HEK293 (cell line): ENCODE results near the gene DRC3.
A peak's percentile ranks its signal among the peaks of the same experiment; 100 is the strongest.

Experiments
- CTCF ChIP-seq: fragments of 450-650 bp; formaldehyde crosslinking; IDR thresholded peaks from 2 replicates; pipeline ENCODE4 v1.5.1; 2016; ENCODE audit warnings: missing biosample characterization, missing genetic modification characterization
- PBX3 ChIP-seq: sonication (generic); formaldehyde crosslinking; IDR thresholded peaks from 2 replicates; pipeline ENCODE4 v1.8.1; 2022; ENCODE audit warnings: mild to moderate bottlenecking, moderate library complexity, missing genetic modification reagents
- SETDB1 ChIP-seq: IDR thresholded peaks from one replicate; pipeline ENCODE4 v1.6.1; 2017; ENCODE audit warnings: mild to moderate bottlenecking, low read length, moderate library complexity, mixed read lengths; ENCODE audit not compliant: insufficient read length
- ZNF138 ChIP-seq: fragments of 450-650 bp; formaldehyde crosslinking; IDR thresholded peaks from 2 replicates; pipeline ENCODE4 v1.5.1; 2016; ENCODE audit warnings: missing biosample characterization, missing genetic modification characterization, borderline replicate concordance
- ZNF341 ChIP-seq: fragments of 450-650 bp; formaldehyde crosslinking; IDR thresholded peaks from 2 replicates; pipeline ENCODE4; 2016; ENCODE audit warnings: low read depth, missing biosample characterization, missing genetic modification characterization
- ZNF394 ChIP-seq: fragments of 450-650 bp; formaldehyde crosslinking; IDR thresholded peaks from 2 replicates; pipeline ENCODE4 v1.5.1; 2016; ENCODE audit warnings: missing biosample characterization, missing genetic modification characterization, mild to moderate bottlenecking, moderate library complexity, borderline replicate concordance
- ZNF433 ChIP-seq: fragments of 450-650 bp; formaldehyde crosslinking; IDR thresholded peaks from 2 replicates; pipeline ENCODE4 v1.5.1; 2016; ENCODE audit warnings: missing biosample characterization, missing genetic modification characterization, low read depth
- ZNF449 ChIP-seq: fragments of 450-650 bp; formaldehyde crosslinking; IDR thresholded peaks from 2 replicates; pipeline ENCODE4 v1.5.1; 2017; ENCODE audit warnings: missing biosample characterization, mild to moderate bottlenecking, missing genetic modification characterization, moderate library complexity
- ZNF530 ChIP-seq: fragments of 450-650 bp; formaldehyde crosslinking; IDR thresholded peaks from 2 replicates; pipeline ENCODE4 v1.5.1; 2016; ENCODE audit warnings: low read depth, missing biosample characterization, missing genetic modification characterization
- ZNF580 ChIP-seq: fragments of 450-650 bp; formaldehyde crosslinking; IDR thresholded peaks from 2 replicates; pipeline ENCODE4 v1.5.1; 2016; ENCODE audit warnings: missing biosample characterization, missing genetic modification characterization
- ZSCAN5A ChIP-seq: fragments of 450-650 bp; formaldehyde crosslinking; IDR thresholded peaks from 2 replicates; pipeline ENCODE4 v1.5.1; 2016; ENCODE audit warnings: missing biosample characterization, missing genetic modification characterization
- TF ChIP-seq, protein P1 (sequence below): fragments of 450-650 bp; formaldehyde crosslinking; IDR thresholded peaks from 2 replicates; pipeline ENCODE4 v1.5.1; 2016; ENCODE audit warnings: missing biosample characterization, missing genetic modification characterization, borderline replicate concordance
- TF ChIP-seq, protein P2 (sequence below): fragments of 450-650 bp; formaldehyde crosslinking; IDR thresholded peaks from 2 replicates; pipeline ENCODE4 v1.5.1; 2017; ENCODE audit warnings: missing biosample characterization, missing genetic modification characterization

DRC3 gene

DNA sequence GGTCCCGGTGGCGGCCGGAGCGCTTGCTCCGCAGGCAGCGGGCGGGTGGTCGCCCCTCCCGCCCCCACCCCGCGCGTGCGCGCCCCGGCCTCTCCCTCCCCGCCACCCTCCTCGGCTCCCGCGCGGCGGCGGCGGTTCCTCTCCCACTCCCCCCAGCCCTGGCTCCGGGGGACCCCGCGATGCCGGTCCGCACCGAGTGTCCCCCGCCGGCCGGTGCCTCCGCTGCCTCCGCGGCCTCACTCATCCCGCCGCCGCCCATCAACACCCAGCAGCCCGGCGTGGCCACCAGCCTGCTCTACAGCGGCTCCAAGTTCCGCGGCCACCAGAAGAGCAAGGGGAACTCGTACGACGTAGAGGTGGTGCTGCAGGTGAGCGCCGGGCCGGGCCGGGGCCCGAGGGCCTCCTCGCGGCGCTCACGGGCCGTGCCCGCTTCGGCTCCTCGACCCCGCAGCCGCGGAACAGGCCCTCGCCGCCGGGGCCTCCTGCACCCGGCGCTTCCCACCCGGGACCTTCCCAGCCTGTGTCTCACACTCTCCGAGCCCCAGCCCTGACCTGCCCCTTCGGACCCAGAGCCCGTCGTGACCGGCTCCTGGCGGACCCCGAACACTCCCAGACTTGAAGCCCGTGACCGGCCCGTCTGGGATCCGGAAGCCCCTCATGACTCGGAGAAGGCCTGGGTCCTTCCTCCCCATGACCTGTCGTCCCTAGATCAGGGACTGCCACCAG, 67.0 kb downstream of the DRC3 start (continued):
- TF ChIP-seq ZNF449 (tag by site-specific recombination): no peak
- TF ChIP-seq ZNF341: peak; percentile 73
- no peak for TF ChIP-seq SETDB1
- no peak for TF ChIP-seq ZNF530 (tag by site-specific recombination)
- no peak for TF ChIP-seq ZNF138
- TF ChIP-seq, protein P1, sequence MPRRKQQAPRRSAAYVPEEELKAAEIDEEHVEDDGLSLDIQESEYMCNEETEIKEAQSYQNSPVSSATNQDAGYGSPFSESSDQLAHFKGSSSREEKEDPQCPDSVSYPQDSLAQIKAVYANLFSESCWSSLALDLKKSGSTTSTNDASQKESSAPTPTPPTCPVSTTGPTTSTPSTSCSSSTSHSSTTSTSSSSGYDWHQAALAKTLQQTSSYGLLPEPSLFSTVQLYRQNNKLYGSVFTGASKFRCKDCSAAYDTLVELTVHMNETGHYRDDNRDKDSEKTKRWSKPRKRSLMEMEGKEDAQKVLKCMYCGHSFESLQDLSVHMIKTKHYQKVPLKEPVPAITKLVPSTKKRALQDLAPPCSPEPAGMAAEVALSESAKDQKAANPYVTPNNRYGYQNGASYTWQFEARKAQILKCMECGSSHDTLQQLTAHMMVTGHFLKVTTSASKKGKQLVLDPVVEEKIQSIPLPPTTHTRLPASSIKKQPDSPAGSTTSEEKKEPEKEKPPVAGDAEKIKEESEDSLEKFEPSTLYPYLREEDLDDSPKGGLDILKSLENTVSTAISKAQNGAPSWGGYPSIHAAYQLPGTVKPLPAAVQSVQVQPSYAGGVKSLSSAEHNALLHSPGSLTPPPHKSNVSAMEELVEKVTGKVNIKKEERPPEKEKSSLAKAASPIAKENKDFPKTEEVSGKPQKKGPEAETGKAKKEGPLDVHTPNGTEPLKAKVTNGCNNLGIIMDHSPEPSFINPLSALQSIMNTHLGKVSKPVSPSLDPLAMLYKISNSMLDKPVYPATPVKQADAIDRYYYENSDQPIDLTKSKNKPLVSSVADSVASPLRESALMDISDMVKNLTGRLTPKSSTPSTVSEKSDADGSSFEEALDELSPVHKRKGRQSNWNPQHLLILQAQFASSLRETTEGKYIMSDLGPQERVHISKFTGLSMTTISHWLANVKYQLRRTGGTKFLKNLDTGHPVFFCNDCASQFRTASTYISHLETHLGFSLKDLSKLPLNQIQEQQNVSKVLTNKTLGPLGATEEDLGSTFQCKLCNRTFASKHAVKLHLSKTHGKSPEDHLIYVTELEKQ (tag by site-specific recombination): no peak
- peak; percentile 79; the same call in 1 of the 2 replicates for TF ChIP-seq PBX3 (CRISPR knock-in tag)
- TF ChIP-seq ZSCAN5A (tag by site-specific recombination): no peak
- no peak for TF ChIP-seq ZNF433
- TF ChIP-seq, protein P2, sequence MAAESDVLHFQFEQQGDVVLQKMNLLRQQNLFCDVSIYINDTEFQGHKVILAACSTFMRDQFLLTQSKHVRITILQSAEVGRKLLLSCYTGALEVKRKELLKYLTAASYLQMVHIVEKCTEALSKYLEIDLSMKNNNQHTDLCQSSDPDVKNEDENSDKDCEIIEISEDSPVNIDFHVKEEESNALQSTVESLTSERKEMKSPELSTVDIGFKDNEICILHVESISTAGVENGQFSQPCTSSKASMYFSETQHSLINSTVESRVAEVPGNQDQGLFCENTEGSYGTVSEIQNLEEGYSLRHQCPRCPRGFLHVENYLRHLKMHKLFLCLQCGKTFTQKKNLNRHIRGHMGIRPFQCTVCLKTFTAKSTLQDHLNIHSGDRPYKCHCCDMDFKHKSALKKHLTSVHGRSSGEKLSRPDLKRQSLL (tag by site-specific recombination): no peak
- TF ChIP-seq ZNF394 (tag by site-specific recombination): no peak
- 0 out of 2 replicates have a peak, but pooled peaks have one; percentile 19 for TF ChIP-seq CTCF (tag by site-specific recombination)
- TF ChIP-seq ZNF580: no peak
